DMS79 treated with DMSO at 0.1 percent for 48 hours (cell line): ENCODE data around the gene ANXA11.

ENCODE experiments used
- DNase-seq: peaks from one replicate; lab custom pipeline; 2025; lab: John Stamatoyannopoulos, UW

The ANXA11 gene

DNA sequence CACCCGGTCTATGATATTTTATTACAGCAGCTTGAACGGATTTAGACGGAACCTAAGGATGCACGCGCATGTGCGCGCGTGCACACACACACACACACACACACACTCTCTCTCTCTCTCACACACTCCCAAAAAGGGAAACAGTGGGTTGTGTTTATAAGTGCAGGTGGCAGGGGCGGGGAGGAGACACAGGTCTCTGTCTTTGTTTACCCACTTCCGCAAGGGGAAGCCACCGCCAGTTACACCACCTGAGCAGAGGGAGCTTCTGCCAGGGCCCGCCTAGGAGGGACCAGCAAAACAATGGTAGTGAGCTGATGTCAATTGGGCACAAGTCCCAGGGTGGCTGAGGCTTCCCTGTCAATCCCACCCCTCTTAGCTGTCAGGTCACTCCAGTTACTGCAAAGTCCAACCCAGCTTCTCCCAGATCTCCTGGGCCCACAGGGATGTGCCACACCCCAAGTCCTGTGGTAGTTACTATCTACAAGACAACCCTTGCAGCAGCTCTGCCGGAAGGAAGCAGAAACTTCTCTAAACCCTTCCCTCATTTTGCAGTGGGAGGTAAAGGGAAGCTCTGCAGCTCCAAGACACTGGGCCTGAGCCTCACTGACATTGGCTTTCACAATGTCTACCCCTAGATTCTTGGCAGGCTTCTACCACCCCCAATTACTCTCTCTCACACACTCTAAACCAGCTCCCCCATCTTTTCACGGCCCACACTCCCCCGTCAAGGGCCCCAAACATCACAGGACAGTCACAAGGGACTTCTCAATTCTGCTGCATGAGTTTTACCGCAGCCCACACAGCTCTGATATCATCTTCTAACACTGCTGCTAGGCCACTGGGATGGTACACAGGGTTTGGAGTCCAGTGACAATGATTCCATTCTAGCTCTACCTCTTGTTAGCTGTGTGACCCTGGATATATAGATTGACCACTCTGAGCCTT is 17.6 kb downstream of the ANXA11 start:
- DNase-seq = no peak

DNA sequence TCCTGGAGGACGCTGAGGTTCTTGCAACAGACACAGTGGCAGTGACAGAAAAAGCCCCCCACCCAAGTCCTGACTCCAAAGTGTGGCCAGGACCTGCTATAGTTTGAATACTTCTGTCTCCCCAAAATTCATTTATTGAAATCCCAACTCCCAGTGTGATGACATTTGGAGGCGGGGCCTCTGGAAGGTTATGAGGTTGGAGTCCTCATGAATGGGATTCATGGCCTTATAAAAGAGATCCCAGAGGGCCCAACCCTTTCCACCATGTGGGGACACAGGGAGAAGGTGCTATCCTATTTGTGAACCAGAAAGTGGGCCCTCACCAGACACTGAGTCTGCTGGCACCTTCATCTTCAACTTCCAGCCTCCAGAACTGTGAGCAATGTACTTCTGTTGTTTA is 18.3 kb downstream of the ANXA11 start:
- DNase-seq = no peak

DNA sequence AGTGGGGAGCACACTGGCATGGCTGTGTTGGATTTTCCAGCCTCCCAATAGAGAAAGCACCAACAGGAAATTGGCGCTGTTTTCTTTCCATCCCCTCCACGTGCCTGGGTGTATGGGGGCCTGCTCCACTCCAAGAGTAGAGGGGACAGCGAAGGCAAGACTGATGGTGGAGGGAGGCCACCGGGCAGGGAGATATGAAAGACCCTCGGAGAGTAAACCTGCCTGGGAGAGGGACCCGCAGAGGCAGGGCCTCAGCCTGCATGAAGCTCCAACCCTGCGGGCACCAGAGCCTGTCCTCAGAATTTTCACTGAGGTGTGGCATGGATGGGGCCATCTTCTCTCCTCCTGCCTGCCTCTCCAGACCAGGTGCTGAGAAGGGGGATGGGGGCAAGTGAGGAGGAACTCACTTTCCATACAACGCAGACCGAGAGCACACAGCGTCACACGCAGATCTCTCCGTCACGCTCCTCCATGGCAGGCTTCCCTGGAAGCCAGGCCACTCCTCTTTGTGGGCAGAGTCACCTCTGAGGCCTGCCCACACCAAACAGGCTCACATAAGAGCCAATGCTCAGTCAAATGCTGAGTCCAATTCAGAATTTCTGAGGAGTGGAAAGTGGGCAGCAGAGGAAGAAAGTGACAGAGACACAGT is 18.8 kb downstream of the ANXA11 start:
- DNase-seq = no peak

- no peak for DNase-seq
Observed at GRCh38 chr10:80185578-80186299, 19.6 kb downstream of the ANXA11 start.

DNA sequence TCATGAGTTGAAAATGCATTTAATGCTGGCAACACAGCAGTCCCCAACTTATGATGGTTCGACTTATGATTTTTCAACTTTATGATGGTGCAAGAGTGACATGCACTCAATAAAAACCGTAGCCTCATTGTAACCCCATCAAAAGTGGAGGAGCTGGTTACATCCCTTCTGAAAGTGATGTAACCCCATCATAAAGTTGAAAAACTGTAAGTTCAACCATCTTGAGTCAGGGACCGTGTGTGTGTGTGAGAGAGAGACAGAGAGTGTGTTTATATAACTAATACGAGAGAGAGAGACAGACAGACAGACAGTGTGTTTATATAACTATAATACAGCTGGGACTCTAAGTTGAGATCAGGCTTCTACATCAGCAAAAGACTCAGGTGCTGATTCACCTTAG is 21.0 kb downstream of the ANXA11 start:
- no peak for DNase-seq

GRCh38 chr10:80183436-80183835 is 21.9 kb downstream of the ANXA11 start:
- DNase-seq = no peak

DNA sequence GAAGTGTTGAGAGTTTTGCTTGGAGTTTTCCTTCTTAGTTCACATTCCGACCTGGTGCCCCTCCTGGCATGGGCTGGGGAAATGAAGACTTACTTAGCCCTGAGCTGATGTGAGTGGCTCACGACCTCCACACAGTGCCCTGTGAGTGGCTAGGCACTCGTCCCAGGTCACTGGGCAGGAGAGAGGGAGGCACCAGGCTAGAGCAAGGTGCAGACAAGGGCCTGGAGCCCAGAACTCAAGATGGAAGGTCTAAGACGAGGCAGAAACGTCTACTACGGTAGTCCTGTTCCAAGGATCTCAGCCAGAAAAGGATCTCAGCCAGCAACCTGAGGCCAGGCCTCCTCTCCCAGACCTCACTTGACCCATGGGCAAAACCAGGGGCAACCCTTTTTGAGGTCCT is 22.4 kb downstream of the ANXA11 start:
- DNase-seq = no peak

- DNase-seq = no peak
Observed at GRCh38 chr10:80177781-80178636, 27.3 kb downstream of the ANXA11 start.

DNA sequence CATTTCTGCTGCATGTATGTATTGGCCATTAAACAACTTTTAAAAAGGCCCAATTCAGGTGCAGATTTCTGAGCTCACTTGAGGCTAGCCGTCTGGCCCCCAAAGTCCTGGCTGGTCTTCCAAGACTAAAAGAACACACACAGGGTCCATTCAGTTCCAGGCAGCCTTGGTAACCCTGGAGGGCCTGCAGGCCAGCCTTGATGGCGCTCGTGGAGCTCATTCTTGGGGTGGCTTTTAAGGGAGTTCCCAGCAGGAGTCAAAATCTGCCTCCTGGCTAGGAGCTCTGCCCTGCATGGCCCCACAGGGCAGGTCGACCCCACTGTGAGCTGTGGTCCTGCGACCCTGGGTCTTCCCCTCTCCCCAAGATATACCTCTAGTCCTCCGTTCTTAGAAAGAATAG is 28.8 kb downstream of the ANXA11 start:
- DNase-seq = no peak

GRCh38 chr10:80174641-80175395 is 30.5 kb downstream of the ANXA11 start:
- DNase-seq = no peak

DNA sequence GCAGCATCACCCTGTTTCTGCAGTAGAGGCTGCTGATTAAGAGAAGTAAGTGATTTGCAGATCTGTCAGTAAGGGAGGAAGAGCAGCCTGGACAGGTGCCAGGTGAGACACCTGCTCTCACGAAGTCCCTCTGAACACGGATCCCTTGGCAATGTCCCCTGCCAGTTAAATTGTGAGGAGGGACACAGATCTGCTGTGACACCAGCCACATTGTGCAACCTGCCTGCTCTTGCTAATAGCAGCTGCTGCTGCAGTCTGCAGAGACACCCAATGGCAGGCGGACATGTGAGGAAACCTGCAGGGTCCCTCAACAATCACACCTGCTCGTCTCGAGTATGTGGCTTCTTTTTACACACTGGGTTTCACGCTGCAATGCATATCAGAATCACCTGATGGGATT is 31.9 kb downstream of the ANXA11 start:
- peak; percentile 26 for DNase-seq

DNA sequence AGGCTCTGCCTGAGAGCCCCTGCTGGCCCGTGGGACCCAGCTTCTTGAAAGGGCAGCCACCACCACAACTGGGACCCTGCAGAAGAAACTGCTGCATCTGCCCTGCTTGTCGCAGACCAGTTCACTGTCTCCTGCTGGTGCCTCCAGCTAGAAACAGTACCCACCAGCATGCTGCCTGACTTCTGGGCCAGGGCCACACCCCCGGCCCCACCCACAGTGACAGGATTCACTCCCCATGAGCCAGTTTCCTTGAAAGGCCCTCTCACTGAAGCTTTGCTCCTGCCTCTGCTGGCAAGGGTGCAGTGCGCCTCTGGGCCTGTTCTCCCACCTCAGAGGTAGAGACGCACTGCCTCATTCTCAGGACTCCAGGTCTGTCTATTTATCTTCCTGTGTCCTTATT is 32.4 kb downstream of the ANXA11 start:
- DNase-seq = no peak

DNA sequence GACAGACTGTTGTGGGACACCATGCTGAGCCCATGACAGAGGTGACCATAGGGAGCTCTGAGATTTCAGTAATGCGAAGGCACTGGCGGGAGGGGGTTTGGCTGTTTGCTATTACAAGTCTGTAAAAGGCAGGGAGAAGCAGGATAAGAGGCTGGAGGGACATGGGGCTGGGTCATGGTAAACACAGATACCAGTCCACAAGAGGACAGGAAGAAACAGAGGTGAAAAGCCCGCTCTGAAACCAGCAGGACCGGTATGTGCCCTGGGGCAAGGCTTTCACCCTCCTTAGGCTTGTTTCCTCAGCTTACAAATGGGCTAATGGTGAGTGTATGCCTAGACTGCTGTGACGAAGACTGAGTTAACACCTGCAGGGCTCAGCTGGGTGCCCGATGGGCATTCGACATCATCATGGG is 34.1 kb downstream of the ANXA11 start:
- DNase-seq = no peak

DNA sequence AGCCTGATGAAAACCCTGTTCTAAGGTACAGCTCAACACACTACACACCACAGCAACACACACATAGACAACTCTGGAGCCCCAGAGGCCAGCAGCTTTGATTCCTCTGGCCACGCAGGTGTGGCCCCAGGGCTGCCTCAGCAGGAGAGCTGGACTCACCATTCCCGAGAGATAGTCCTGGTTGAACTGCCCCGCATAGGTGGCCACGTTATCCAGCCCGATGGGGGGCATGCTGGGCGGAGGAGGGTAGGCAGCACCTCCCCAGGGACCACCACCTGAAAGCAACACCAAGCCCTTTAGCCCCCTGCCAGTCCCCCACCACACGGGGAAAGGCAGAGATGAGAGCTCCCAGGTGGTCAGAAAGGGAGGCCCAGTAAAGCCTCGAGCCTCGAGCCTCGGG is 34.7 kb downstream of the ANXA11 start:
- DNase-seq = no peak

GRCh38 chr10:80170026-80170425 is 35.3 kb downstream of the ANXA11 start:
- no peak for DNase-seq

GRCh38 chr10:80168679-80169380 is 36.5 kb downstream of the ANXA11 start:
- DNase-seq = no peak

GRCh38 chr10:80168162-80168511 is 37.2 kb downstream of the ANXA11 start:
- no peak for DNase-seq

- DNase-seq = no peak
Observed at GRCh38 chr10:80167471-80168161, 37.7 kb downstream of the ANXA11 start.

GRCh38 chr10:80166581-80167470 is 38.5 kb downstream of the ANXA11 start:
- no peak for DNase-seq
